Medulla oblongata (tissue), 1 donor: ENCODE results near the gene ZNF865.
"Not testable (repeated sequence)": the region's sequence is repeated elsewhere in the genome, so short reads cannot be mapped to it uniquely, and the experiment has no call there.

Experiments used
- DNase-seq: peaks from one replicate; pipeline ENCODE4 v3.0.0-alpha.2; 2015; ENCODE audit errors: extremely low spot score

The ZNF865 gene

GRCh38 chr19:55605637-55606470 lies at the start of gene ZNF865:
Gene ZNF865 (plus strand): TSS chr19:55605647. CDS start chr19:55613619, 7,972 bp downstream.
- DNase-seq: peak; percentile 83

GRCh38 chr19:55559684-55560083 lies 45.8 kb upstream of the ZNF865 start:
- DNase-seq: no peak

- DNase-seq: no peak
Measured at GRCh38 chr19:55563261-55563690, 42.2 kb upstream of the ZNF865 start.

- no peak for DNase-seq
Measured at GRCh38 chr19:55566823-55567222, 38.6 kb upstream of the ZNF865 start.

- no peak for DNase-seq
Measured at GRCh38 chr19:55567708-55568328, 37.6 kb upstream of the ZNF865 start.

- DNase-seq: not testable (repeated sequence)
Measured at GRCh38 chr19:55569477-55569876, 36.0 kb upstream of the ZNF865 start.

GRCh38 chr19:55573929-55574328 lies 31.5 kb upstream of the ZNF865 start:
- DNase-seq: not testable (repeated sequence)

GRCh38 chr19:55576746-55577145 lies 28.7 kb upstream of the ZNF865 start:
- DNase-seq: no peak

GRCh38 chr19:55578031-55578760 lies 27.3 kb upstream of the ZNF865 start:
- DNase-seq: no peak

- DNase-seq: no peak
Measured at GRCh38 chr19:55578761-55579747, 26.4 kb upstream of the ZNF865 start.

GRCh38 chr19:55579766-55580621 lies 25.5 kb upstream of the ZNF865 start:
- DNase-seq: peak; percentile 21

GRCh38 chr19:55580628-55581144 lies 24.8 kb upstream of the ZNF865 start, which contains the start of gene ZNF579:
Gene ZNF579 (minus strand): TSS chr19:55580848. CDS start chr19:55579639, 1,209 bp downstream.
- peak; percentile 89 for DNase-seq

GRCh38 chr19:55581145-55581822 lies 24.2 kb upstream of the ZNF865 start:
- no peak for DNase-seq

GRCh38 chr19:55581823-55582223 lies 23.6 kb upstream of the ZNF865 start:
- no peak for DNase-seq

- DNase-seq: not testable (repeated sequence)
Measured at GRCh38 chr19:55582284-55582683, 23.2 kb upstream of the ZNF865 start.

- DNase-seq: not testable (repeated sequence)
Measured at GRCh38 chr19:55583897-55584296, 21.6 kb upstream of the ZNF865 start.

- no peak for DNase-seq
Measured at GRCh38 chr19:55584871-55585270, 20.6 kb upstream of the ZNF865 start.

GRCh38 chr19:55585658-55586339 lies 19.6 kb upstream of the ZNF865 start:
- DNase-seq: peak; percentile 74
